WTC11 (cell line): ENCODE data around the gene GRID2. TPM values are rescaled to one million over a fixed set of nuclear protein-coding genes. Genes with fewer than 3 reads are reported as not detected.

Source experiments
- ATAC-seq: fragments of 200-7000 bp; cut with Tn5 transposase; 2 replicates; pipeline ENCODE4 v1.10.0; 2021; ENCODE audit warnings: mild to moderate bottlenecking, moderate library complexity
- CTCF ChIA-PET: fragments of 300-600 bp; sonication (Branson Sonifier 250); formaldehyde crosslinking; loops from one replicate; lab custom pipeline; 2021; ENCODE audit warnings: antibody characterized with exemption; lab: Charles Lee
- POLR2A ChIA-PET: fragments of 350-600 bp; sonication (Branson Sonifier 250); formaldehyde crosslinking; loops from one replicate; lab custom pipeline; 2021; ENCODE audit warnings: antibody characterized with exemption; lab: Charles Lee
- DNase-seq: peaks from one replicate; pipeline ENCODE4 v3.0.0; 2021; ENCODE audit warnings: low spot score
- H3K27ac Mint-ChIP-seq: 2 replicates; pipeline ENCODE4 v1.8.0; 2021; ENCODE audit warnings: mixed read lengths
- H3K27me3 Mint-ChIP-seq: 2 replicates; pipeline ENCODE4 v1.8.0; 2021; ENCODE audit warnings: low read depth, mild to moderate bottlenecking, moderate library complexity, mixed read lengths
- H3K36me3 Mint-ChIP-seq: 2 replicates; pipeline ENCODE4 v1.8.0; 2021; ENCODE audit warnings: mixed read lengths
- H3K4me1 Mint-ChIP-seq: 2 replicates; pipeline ENCODE4 v1.8.0; 2022; ENCODE audit warnings: mixed read lengths
- H3K4me3 Mint-ChIP-seq: 2 replicates; pipeline ENCODE4 v1.8.0; 2021; ENCODE audit warnings: mild to moderate bottlenecking, moderate library complexity, mixed read lengths
- H3K9me3 Mint-ChIP-seq: 2 replicates; pipeline ENCODE4 v1.8.0; 2021; ENCODE audit warnings: mixed read lengths
- ARID4B ChIP-seq: sonication (generic); formaldehyde crosslinking; IDR thresholded peaks from 2 replicates; pipeline ENCODE4 v1.8.0; 2023; ENCODE audit warnings: missing genetic modification reagents, mild to moderate bottlenecking, borderline replicate concordance
- ATF2 ChIP-seq: sonication (generic); formaldehyde crosslinking; IDR thresholded peaks from 2 replicates; pipeline ENCODE4 v1.8.1; 2022; ENCODE audit warnings: low read depth, missing genetic modification reagents, borderline replicate concordance
- CDX4 ChIP-seq: fragments of 250-450 bp; sonication (Bioruptor Pico); IDR thresholded peaks from 2 replicates; pipeline ENCODE4 v1.9.0; 2021; ENCODE audit warnings: moderate library complexity, mild to moderate bottlenecking, inconsistent platforms, borderline replicate concordance
- E2F5 ChIP-seq: sonication (generic); formaldehyde crosslinking; IDR thresholded peaks from 2 replicates; pipeline ENCODE4 v1.8.1; 2022; ENCODE audit warnings: mild to moderate bottlenecking, moderate library complexity, missing genetic modification reagents
- EMX1 ChIP-seq: fragments of 250-450 bp; sonication (Bioruptor Pico); IDR thresholded peaks from 2 replicates; pipeline ENCODE4 v1.8.0; 2021; ENCODE audit warnings: mild to moderate bottlenecking
- IRF1 ChIP-seq: sonication (generic); formaldehyde crosslinking; IDR thresholded peaks from 2 replicates; pipeline ENCODE4 v1.8.0; 2023; ENCODE audit warnings: missing genetic modification reagents
- IRF2 ChIP-seq: sonication (generic); formaldehyde crosslinking; IDR thresholded peaks from 2 replicates; pipeline ENCODE4 v1.8.0; 2022; ENCODE audit warnings: low read depth, missing genetic modification reagents, borderline replicate concordance
- JUN ChIP-seq: sonication (generic); formaldehyde crosslinking; IDR thresholded peaks from 2 replicates; pipeline ENCODE4 v1.8.0; 2023; ENCODE audit warnings: mild to moderate bottlenecking, missing genetic modification reagents
- KAT7 ChIP-seq: sonication (generic); formaldehyde crosslinking; IDR thresholded peaks from 2 replicates; pipeline ENCODE4 v1.8.1; 2023; ENCODE audit warnings: missing genetic modification reagents, mild to moderate bottlenecking, borderline replicate concordance
- MYBL2 ChIP-seq: sonication (generic); formaldehyde crosslinking; IDR thresholded peaks from 2 replicates; pipeline ENCODE4 v1.8.1; 2023; ENCODE audit warnings: mild to moderate bottlenecking, moderate library complexity, missing genetic modification reagents
- NFATC4 ChIP-seq: fragments of 250-450 bp; sonication (Bioruptor Pico); IDR thresholded peaks from 2 replicates; pipeline ENCODE4 v1.9.0; 2021; ENCODE audit warnings: mild to moderate bottlenecking
- NFE2L1 ChIP-seq: sonication (generic); formaldehyde crosslinking; IDR thresholded peaks from 2 replicates; pipeline ENCODE4 v1.8.1; 2023; ENCODE audit warnings: missing genetic modification reagents
- NR3C1 ChIP-seq: sonication (generic); formaldehyde crosslinking; conservative IDR thresholded peaks from 2 replicates; pipeline ENCODE4 v1.8.1; 2023; ENCODE audit warnings: low read depth, mild to moderate bottlenecking, missing genetic modification reagents
- OVOL2 ChIP-seq: fragments of 250-450 bp; sonication (Bioruptor Pico); IDR thresholded peaks from 2 replicates; pipeline ENCODE4 v1.9.0; 2021; ENCODE audit warnings: mild to moderate bottlenecking, borderline replicate concordance
- SMAD3 ChIP-seq: sonication (generic); formaldehyde crosslinking; IDR thresholded peaks from 2 replicates; pipeline ENCODE4 v1.8.0; 2022; ENCODE audit warnings: missing genetic modification reagents, mild to moderate bottlenecking, borderline replicate concordance
- SP1 ChIP-seq: sonication (generic); formaldehyde crosslinking; conservative IDR thresholded peaks from 2 replicates; pipeline ENCODE4 v1.8.1; 2022; ENCODE audit warnings: missing genetic modification reagents
- TCF7 ChIP-seq: sonication (generic); formaldehyde crosslinking; IDR thresholded peaks from 2 replicates; pipeline ENCODE4 v1.8.0; 2022; ENCODE audit warnings: mild to moderate bottlenecking, low read depth, missing genetic modification reagents, moderate library complexity
- ZNF423 ChIP-seq: fragments of 250-450 bp; sonication (Bioruptor Pico); IDR thresholded peaks from 2 replicates; pipeline ENCODE4 v2.1.2; 2022; ENCODE audit warnings: mild to moderate bottlenecking, moderate library complexity
- ZNF532 ChIP-seq: fragments of 250-450 bp; sonication (Bioruptor Pico); IDR thresholded peaks from 2 replicates; pipeline ENCODE4 v1.9.0; 2021; ENCODE audit warnings: mild to moderate bottlenecking, borderline replicate concordance
- total RNA-seq: library from RNA; stranded (reverse); gene quantifications from 3 replicates; pipeline ENCODE4 v1.2.3, GENCODE V29; 2021

Gene GRID2
- total RNA-seq, 1 experiment from 2014 or later = 26.8 TPM

- TF ChIP-seq OVOL2 (CRISPR knock-in tag) (no peak), ARID4B (no peak), NR3C1 (CRISPR knock-in tag) (no peak), E2F5 (CRISPR knock-in tag) (no peak), SMAD3 (CRISPR knock-in tag) (no peak), SP1 (CRISPR knock-in tag) (no peak), KAT7 (CRISPR knock-in tag) (no peak)
These were observed 488.2 kb downstream of the GRID2 start (continued) for GRCh38 chr4:92791871-92792440.

GRCh38 chr4:92809381-92809780, 505.6 kb downstream of the GRID2 start:
- DNase-seq = no peak
- POLR2A ChIA-PET = no interaction called here
- no peaks in the 10 kb centered on the region for H3K36me3 Mint-ChIP-seq
- H3K4me3 Mint-ChIP-seq = no peak overlapping the region
- H3K9me3 Mint-ChIP-seq = no peaks in the 10 kb centered on the region
- TF ChIP-seq OVOL2 (CRISPR knock-in tag) = no peak
- TF ChIP-seq, all 79 proteins: peak for 0
- CTCF ChIA-PET = no interaction called here
- no peaks in the 10 kb centered on the region for H3K27me3 Mint-ChIP-seq
- no peak overlapping the region for H3K27ac Mint-ChIP-seq
- H3K4me1 Mint-ChIP-seq = no peaks in the 10 kb centered on the region
- ATAC-seq = no peak

- no peaks in the 10 kb centered on the region for H3K27me3 Mint-ChIP-seq
- POLR2A ChIA-PET = no interaction called here
- no peak for ATAC-seq
- no peaks in the 10 kb centered on the region for H3K4me1 Mint-ChIP-seq
- CTCF ChIA-PET = no interaction called here
- H3K9me3 Mint-ChIP-seq = no peaks in the 10 kb centered on the region
- no peak overlapping the region for H3K27ac Mint-ChIP-seq
- DNase-seq = no peak
- no peak overlapping the region for H3K4me3 Mint-ChIP-seq
- H3K36me3 Mint-ChIP-seq = no peaks in the 10 kb centered on the region
- TF ChIP-seq TCF7 (no peak), SP1 (CRISPR knock-in tag) (no peak), IRF2 (CRISPR knock-in tag) (no peak), JUN (no peak), ZNF423 (CRISPR knock-in tag) (no peak), CDX4 (no peak), ZNF532 (CRISPR knock-in tag) (no peak), EMX1 (CRISPR knock-in tag) (no peak), IRF1 (CRISPR knock-in tag) (no peak), NFATC4 (no peak), ATF2 (CRISPR knock-in tag) (no peak), E2F5 (CRISPR knock-in tag) (no peak), MYBL2 (CRISPR knock-in tag) (no peak), NFE2L1 (CRISPR knock-in tag) (no peak)
- TF ChIP-seq, all 79 proteins: peak for 0
These were observed 508.9 kb downstream of the GRID2 start for GRCh38 chr4:92812652-92813051.
